GM23338 (cell line): Measurements from ENCODE around the gene MYO1C. TPM values are rescaled to one million over a fixed set of nuclear protein-coding genes. Genes with fewer than 3 reads are reported as not detected.

Source experiments
- ATAC-seq: fragments of 200-7000 bp; cut with Tn5 transposase; 3 replicates; pipeline ENCODE4 v1.9.1; 2020
- DNase-seq: peaks from one replicate; pipeline ENCODE4 v3.0.0-alpha.2; 2015; ENCODE audit warnings: low spot score
- H2AFZ ChIP-seq: fragments of 200-600 bp; sonication (generic); 2 replicates; pipeline ENCODE4 v1.8.0; 2016; ENCODE audit warnings: antibody characterized with exemption, mild to moderate bottlenecking, moderate library complexity
- H3F3A ChIP-seq: fragments of 200-600 bp; sonication (generic); replicated peaks from 2 replicates; pipeline ENCODE4 v1.8.0; 2017; ENCODE audit warnings: antibody characterized with exemption, mixed run types, low read depth
- H3K27ac ChIP-seq: fragments of 200-600 bp; sonication (generic); 2 replicates; pipeline ENCODE4 v1.6.1; 2016; ENCODE audit warnings: low read depth
- H3K27me3 ChIP-seq: fragments of 200-600 bp; sonication (generic); 2 replicates; pipeline ENCODE4 v1.8.0; 2016; ENCODE audit warnings: mild to moderate bottlenecking, mixed run types, moderate library complexity; ENCODE audit not compliant: insufficient read depth
- H3K36me3 ChIP-seq: fragments of 200-600 bp; sonication (generic); 2 replicates; pipeline ENCODE4 v1.8.0; 2016; ENCODE audit warnings: mild to moderate bottlenecking; ENCODE audit not compliant: insufficient read depth
- H3K4me1 ChIP-seq: fragments of 200-600 bp; sonication (generic); 2 replicates; pipeline ENCODE4 v1.8.0; 2016; ENCODE audit warnings: mild to moderate bottlenecking, moderate library complexity; ENCODE audit not compliant: insufficient read depth
- H3K4me2 ChIP-seq: fragments of 200-600 bp; sonication (generic); 2 replicates; pipeline ENCODE4 v1.7.1; 2017; ENCODE audit warnings: mixed run types
- H3K4me3 ChIP-seq: fragments of 200-600 bp; sonication (generic); 2 replicates; pipeline ENCODE4 v1.6.1; 2016; ENCODE audit warnings: mixed run types
- H3K79me2 ChIP-seq: fragments of 200-600 bp; sonication (generic); replicated peaks from 2 replicates; pipeline ENCODE4 v1.8.0; 2017; ENCODE audit warnings: mild to moderate bottlenecking; ENCODE audit not compliant: insufficient read depth
- H3K9me2 ChIP-seq: fragments of 200-600 bp; sonication (generic); 2 replicates; pipeline ENCODE4 v1.8.0; 2017; ENCODE audit not compliant: insufficient read depth
- H4K20me1 ChIP-seq: fragments of 200-600 bp; sonication (generic); replicated peaks from 2 replicates; pipeline ENCODE4 v1.8.0; 2017; ENCODE audit warnings: mild to moderate bottlenecking; ENCODE audit not compliant: insufficient read depth
- H3K27ac Mint-ChIP-seq: 2 replicates; pipeline ENCODE4 v1.8.0; 2020; ENCODE audit warnings: inconsistent platforms, mild to moderate bottlenecking, moderate library complexity, mixed read lengths
- H3K27me3 Mint-ChIP-seq: 3 replicates; pipeline ENCODE4 v1.8.0; 2022; ENCODE audit warnings: low read depth, mild to moderate bottlenecking, moderate library complexity, mixed read lengths, inconsistent platforms; ENCODE audit not compliant: insufficient read depth, poor library complexity
- H3K36me3 Mint-ChIP-seq: 3 replicates; pipeline ENCODE4 v1.8.0; 2021; ENCODE audit warnings: low read depth, mild to moderate bottlenecking, inconsistent platforms, moderate library complexity, mixed read lengths
- H3K4me1 Mint-ChIP-seq: 3 replicates; pipeline ENCODE4 v1.8.0; 2020; ENCODE audit warnings: mild to moderate bottlenecking, inconsistent platforms, mixed read lengths
- H3K4me3 Mint-ChIP-seq: 3 replicates; pipeline ENCODE4 v1.8.0; 2021; ENCODE audit warnings: moderate library complexity, mild to moderate bottlenecking, inconsistent platforms, mixed read lengths
- H3K9me3 Mint-ChIP-seq: 3 replicates; pipeline ENCODE4 v1.8.0; 2020; ENCODE audit warnings: moderate library complexity, mild to moderate bottlenecking, inconsistent platforms, mixed read lengths
- CREB1 ChIP-seq: fragments of 250-450 bp; sonication (Bioruptor Pico); IDR thresholded peaks from 2 replicates; pipeline ENCODE4 v1.5.0; 2020; ENCODE audit warnings: low read depth, mild to moderate bottlenecking, moderate library complexity
- ETS1 ChIP-seq: IDR thresholded peaks from 2 replicates; pipeline ENCODE4 v1.6.1; 2016; ENCODE audit warnings: antibody characterized with exemption
- EZH2 ChIP-seq: fragments of 200-600 bp; sonication (generic); IDR thresholded peaks from one replicate; pipeline ENCODE4 v1.8.0; 2017; ENCODE audit warnings: antibody characterized with exemption, mild to moderate bottlenecking, low read depth; ENCODE audit not compliant: unreplicated experiment
- EZH2phosphoT487 ChIP-seq: fragments of 200-600 bp; sonication (generic); IDR thresholded peaks from one replicate; pipeline ENCODE4 v1.8.1; 2018; ENCODE audit warnings: antibody characterized with exemption; ENCODE audit not compliant: unreplicated experiment
- JUNB ChIP-seq: IDR thresholded peaks from one replicate; pipeline ENCODE4 v1.6.1; 2016; ENCODE audit warnings: antibody characterized with exemption; ENCODE audit not compliant: unreplicated experiment
- NANOG ChIP-seq: IDR thresholded peaks from 2 replicates; pipeline ENCODE4 v1.6.1; 2016; ENCODE audit warnings: antibody characterized with exemption, borderline replicate concordance
- POLR2AphosphoS5 ChIP-seq: IDR thresholded peaks from 2 replicates; pipeline ENCODE4 v1.6.1; 2016; ENCODE audit warnings: antibody characterized with exemption, low read depth
- STAT1 ChIP-seq: IDR thresholded peaks from one replicate; pipeline ENCODE4 v1.6.1; 2016; ENCODE audit warnings: antibody characterized with exemption; ENCODE audit not compliant: unreplicated experiment
- ZNF114 ChIP-seq: fragments of 250-450 bp; sonication (Bioruptor Pico); IDR thresholded peaks from 2 replicates; pipeline ENCODE4 v1.5.0; 2020; ENCODE audit warnings: mild to moderate bottlenecking, moderate library complexity
- ZNF331 ChIP-seq: fragments of 250-450 bp; sonication (Bioruptor Pico); IDR thresholded peaks from 2 replicates; pipeline ENCODE4 v1.5.0; 2020; ENCODE audit warnings: low read depth, mild to moderate bottlenecking, moderate library complexity
- ZNF462 ChIP-seq: fragments of 250-450 bp; sonication (Bioruptor Pico); IDR thresholded peaks from 2 replicates; pipeline ENCODE4 v1.5.0; 2020; ENCODE audit warnings: mild to moderate bottlenecking, moderate library complexity
- polyA plus RNA-seq: library from polyadenylated mRNA; unstranded; fragments of >200 nt; fragmentation: Nextera tagmentation; extraction: Ambion mirVana; gene quantifications from 2 replicates; pipeline ENCODE4 v1.2.1, GENCODE V29; 2016
- total RNA-seq: library from RNA; depleted of rRNA; stranded (reverse); fragments of >200 nt; shearing (Covaris generic); gene quantifications from 2 replicates; pipeline ENCODE4 v1.2.3, GENCODE V29; 2014
- TF ChIP-seq, protein P1 (sequence below), 2 experiments: fragments of 200-600 bp in 1 of 2; sonication (generic) in 1 of 2; conservative IDR thresholded peaks; 2 replicates each; pipeline versions ENCODE4 v1.5.1 to v1.6.1; 2016 to 2017; ENCODE audit warnings: antibody characterized with exemption in 2 of 2, low read depth in 2 of 2, mild to moderate bottlenecking in 2 of 2, moderate library complexity in 1 of 2
- TF ChIP-seq, protein P2 (sequence below): IDR thresholded peaks from one replicate; pipeline ENCODE4 v1.6.1; 2018; ENCODE audit warnings: antibody characterized with exemption; ENCODE audit not compliant: unreplicated experiment

The MYO1C gene
- total and polyA plus RNA-seq, 2 experiments from 2014 or later: 13.9 to 35.2 TPM

- Histone ChIP-seq H3K27ac (no peak overlapping the region), H4K20me1 (0 out of 2 replicates have a peak, but pooled peaks cover 4% of the 10 kb centered on the region), H3K4me3 (no peak overlapping the region), H3K4me1 (peaks cover 5% of the 10 kb centered on the region), H3K36me3 (no peaks in the 10 kb centered on the region), H2AFZ (no peak overlapping the region), H3F3A (peaks cover 4% of the 10 kb centered on the region), H3K79me2 (no peaks in the 10 kb centered on the region), H3K27me3 (no peaks in the 10 kb centered on the region), H3K4me2 (no peak overlapping the region), H3K9me2 (no peaks in the 10 kb centered on the region)
- no peaks in the 10 kb centered on the region for H3K9me3 Mint-ChIP-seq
- H3K4me1 Mint-ChIP-seq: peaks cover 7% of the 10 kb centered on the region
- ATAC-seq (peak; percentile 12; the same call in 2 of the 3 replicates), DNase-seq (no peak)
- peaks cover 11% of the 10 kb centered on the region for H3K27me3 Mint-ChIP-seq
- H3K27ac Mint-ChIP-seq: no peak overlapping the region
- H3K36me3 Mint-ChIP-seq: peaks cover 7% of the 10 kb centered on the region
- H3K4me3 Mint-ChIP-seq: no peak overlapping the region
- no peak for TF ChIP-seq EZH2
- TF ChIP-seq, protein P1, sequence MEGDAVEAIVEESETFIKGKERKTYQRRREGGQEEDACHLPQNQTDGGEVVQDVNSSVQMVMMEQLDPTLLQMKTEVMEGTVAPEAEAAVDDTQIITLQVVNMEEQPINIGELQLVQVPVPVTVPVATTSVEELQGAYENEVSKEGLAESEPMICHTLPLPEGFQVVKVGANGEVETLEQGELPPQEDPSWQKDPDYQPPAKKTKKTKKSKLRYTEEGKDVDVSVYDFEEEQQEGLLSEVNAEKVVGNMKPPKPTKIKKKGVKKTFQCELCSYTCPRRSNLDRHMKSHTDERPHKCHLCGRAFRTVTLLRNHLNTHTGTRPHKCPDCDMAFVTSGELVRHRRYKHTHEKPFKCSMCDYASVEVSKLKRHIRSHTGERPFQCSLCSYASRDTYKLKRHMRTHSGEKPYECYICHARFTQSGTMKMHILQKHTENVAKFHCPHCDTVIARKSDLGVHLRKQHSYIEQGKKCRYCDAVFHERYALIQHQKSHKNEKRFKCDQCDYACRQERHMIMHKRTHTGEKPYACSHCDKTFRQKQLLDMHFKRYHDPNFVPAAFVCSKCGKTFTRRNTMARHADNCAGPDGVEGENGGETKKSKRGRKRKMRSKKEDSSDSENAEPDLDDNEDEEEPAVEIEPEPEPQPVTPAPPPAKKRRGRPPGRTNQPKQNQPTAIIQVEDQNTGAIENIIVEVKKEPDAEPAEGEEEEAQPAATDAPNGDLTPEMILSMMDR (conservative IDR thresholded peaks at IDR 0.05; ENCODE audit: low read depth in 2 of 2): no peak
- no peak for TF ChIP-seq EZH2phosphoT487
- TF ChIP-seq CREB1 (CRISPR knock-in tag): no peak
- TF ChIP-seq STAT1: no peak
- TF ChIP-seq, protein P2, sequence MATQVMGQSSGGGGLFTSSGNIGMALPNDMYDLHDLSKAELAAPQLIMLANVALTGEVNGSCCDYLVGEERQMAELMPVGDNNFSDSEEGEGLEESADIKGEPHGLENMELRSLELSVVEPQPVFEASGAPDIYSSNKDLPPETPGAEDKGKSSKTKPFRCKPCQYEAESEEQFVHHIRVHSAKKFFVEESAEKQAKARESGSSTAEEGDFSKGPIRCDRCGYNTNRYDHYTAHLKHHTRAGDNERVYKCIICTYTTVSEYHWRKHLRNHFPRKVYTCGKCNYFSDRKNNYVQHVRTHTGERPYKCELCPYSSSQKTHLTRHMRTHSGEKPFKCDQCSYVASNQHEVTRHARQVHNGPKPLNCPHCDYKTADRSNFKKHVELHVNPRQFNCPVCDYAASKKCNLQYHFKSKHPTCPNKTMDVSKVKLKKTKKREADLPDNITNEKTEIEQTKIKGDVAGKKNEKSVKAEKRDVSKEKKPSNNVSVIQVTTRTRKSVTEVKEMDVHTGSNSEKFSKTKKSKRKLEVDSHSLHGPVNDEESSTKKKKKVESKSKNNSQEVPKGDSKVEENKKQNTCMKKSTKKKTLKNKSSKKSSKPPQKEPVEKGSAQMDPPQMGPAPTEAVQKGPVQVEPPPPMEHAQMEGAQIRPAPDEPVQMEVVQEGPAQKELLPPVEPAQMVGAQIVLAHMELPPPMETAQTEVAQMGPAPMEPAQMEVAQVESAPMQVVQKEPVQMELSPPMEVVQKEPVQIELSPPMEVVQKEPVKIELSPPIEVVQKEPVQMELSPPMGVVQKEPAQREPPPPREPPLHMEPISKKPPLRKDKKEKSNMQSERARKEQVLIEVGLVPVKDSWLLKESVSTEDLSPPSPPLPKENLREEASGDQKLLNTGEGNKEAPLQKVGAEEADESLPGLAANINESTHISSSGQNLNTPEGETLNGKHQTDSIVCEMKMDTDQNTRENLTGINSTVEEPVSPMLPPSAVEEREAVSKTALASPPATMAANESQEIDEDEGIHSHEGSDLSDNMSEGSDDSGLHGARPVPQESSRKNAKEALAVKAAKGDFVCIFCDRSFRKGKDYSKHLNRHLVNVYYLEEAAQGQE: no peak
- no peak for TF ChIP-seq JUNB
- no peak for TF ChIP-seq ZNF114
- TF ChIP-seq ZNF462 (CRISPR knock-in tag): no peak
- no peak for TF ChIP-seq NANOG
- TF ChIP-seq POLR2AphosphoS5: no peak
- TF ChIP-seq ETS1: no peak
- TF ChIP-seq ZNF331 (CRISPR knock-in tag): no peak
Observed at GRCh38 chr17:1474402-1475189, 17.9 kb downstream of the MYO1C start.
